ENCODE measurements around the gene LRRK2.

DNA sequence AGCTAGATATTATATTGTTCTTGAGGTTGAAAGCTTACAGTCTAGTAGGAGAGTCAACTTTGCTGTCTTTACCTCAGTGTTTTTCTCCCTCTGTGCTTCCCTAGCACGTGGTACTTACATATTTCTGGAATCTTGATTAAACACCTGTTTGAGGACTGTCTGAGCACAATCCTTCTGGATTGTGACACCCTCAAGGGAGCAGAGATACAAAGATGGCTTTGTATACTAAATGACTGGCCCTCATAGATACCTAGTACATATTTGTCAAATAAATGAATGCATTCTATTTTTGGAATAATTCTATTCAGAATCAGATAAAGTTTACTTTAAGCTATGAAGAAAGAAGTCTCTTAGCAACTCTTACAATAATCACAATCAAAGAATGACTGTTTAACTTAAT is 113.3 kb downstream of the LRRK2 start:
- TF ChIP-seq POLR2AphosphoS5 (IDR thresholded peaks at IDR 0.05) (no peak), POLR2A (IDR thresholded peaks at IDR 0.05) (no peak)

Measured in prostate gland (tissue), 1 donor.